HG03196 (cell line): ENCODE measurements around the gene SPNS1.

Source experiments
- ATAC-seq: cut with Tn5 transposase; IDR thresholded peaks from one replicate; pipeline ENCODE4 v1.9.1; 2021; ENCODE audit not compliant: unreplicated experiment

The SPNS1 gene

GRCh38 chr16:29028457-29029167 lies 54.0 kb downstream of the SPNS1 start:
- ATAC-seq, result no peak

DNA sequence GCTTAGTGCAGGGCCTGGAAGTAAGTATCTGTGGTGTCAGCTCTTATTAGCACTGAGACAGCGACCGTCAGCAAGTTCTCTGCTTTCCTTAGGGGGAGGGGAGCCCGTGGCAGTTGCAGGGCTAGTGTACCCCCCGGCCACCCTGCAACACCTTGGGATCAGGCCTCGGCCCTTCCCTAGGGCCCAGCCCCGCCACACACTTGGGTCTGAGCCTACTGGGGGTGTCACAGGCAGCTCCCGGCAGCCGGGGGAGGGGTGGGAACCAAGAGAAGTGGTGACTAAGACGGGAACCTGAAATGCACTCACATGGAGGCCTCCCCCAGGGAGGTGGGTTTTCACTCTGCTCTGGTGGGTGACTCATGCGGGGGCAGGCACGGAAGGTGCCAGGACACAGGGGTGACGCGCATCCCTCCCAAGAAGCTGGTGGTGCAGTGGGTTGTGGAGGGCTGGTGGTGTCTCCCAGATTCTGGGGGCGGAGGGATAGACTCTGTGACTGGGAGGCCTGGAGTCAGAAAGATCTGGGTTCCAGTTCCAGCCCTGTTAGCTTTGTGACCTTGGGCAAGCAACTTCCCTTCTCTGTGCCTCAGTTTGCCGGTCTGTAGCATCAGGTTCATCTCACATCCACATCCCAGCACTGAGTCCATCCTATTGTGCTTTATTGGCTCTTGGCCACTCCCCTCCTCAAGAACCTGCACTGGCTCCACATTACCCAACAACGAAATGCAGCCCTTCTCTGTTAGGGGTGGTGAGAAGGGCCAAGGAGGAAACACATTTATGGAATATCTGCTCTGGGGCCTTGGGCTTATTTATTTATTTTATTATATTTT lies 54.8 kb downstream of the SPNS1 start:
- ATAC-seq, result no peak

DNA sequence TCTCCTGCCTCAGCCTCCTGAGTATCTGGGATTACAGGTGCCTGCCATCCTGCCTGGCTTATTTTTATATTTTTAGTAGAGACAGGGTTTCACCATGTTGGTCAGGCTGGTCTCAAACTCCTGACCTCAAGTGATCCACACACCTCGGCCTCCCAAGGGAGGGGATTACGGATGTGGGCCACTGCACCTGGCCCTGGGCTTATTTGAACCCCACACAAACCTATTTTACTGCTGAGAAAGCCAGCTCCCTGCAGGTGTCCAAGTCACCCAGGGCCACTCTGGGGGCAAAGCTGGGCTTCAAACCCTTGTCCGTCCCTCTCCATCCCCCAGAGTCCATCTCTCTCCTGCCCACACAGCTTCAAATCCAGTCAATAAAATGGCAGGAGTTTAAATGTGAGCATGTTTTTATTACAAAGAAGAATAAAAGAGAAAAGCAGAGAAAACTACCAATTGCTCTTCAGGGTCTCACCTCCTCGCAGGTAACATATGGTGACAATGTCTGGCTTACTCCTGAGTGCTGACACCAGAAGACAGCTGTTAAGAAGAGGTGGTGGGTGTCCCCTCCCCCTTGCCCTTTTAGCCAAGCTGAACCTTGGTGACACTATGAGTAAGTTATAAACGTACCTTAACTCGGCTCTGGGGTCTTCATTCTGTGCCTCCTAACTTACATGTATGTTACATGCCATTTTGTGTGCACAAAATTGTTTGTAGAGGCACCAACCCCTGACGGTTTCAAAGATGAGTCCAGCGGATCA lies 55.7 kb downstream of the SPNS1 start:
- ATAC-seq, result no peak
